Measurements from ENCODE around the gene FEZ2. TPM values are rescaled to one million over a fixed set of nuclear protein-coding genes. Genes with fewer than 3 reads are reported as not detected.
A peak's percentile ranks its signal among the peaks of the same experiment; 100 is the strongest.

FEZ2 gene
- total RNA-seq, 1 experiment from 2014 or later: 14.8 TPM

GRCh38 chr2:36530983-36531354, 67.0 kb downstream of the FEZ2 start:
- no peak for TF ChIP-seq JUND (IDR thresholded peaks at IDR 0.05)
- no peak for TF ChIP-seq SP1 (IDR thresholded peaks at IDR 0.05; ENCODE audit: low read depth)
- peak in 1 of 3 experiments; percentile 3; a peak in 1 of 6 replicates for TF ChIP-seq CTCF (IDR thresholded peaks at IDR 0.05 in 2 of 3, conservative IDR thresholded peaks at IDR 0.05 in 1 of 3; ENCODE audit: borderline replicate concordance in 1 of 3, insufficient read depth in 1 of 3, low read depth in 2 of 3, low read length in 2 of 3)
- BruUV-seq (replicated peaks): no TSS peak
- intact Hi-C loops (cut with micrococcal nuclease): no loop called here

GRCh38 chr2:36530178-36530982, 67.6 kb downstream of the FEZ2 start:
- no peak overlapping the region for H3K4me2 ChIP-seq (ENCODE audit: low read length)
- H3K27me3 ChIP-seq (ENCODE audit: insufficient read depth, low read length): no peaks in the 10 kb centered on the region
- no peaks in the 10 kb centered on the region for H3K4me1 ChIP-seq (ENCODE audit: control insufficient read depth in 1 of 2, insufficient read depth in 2 of 2, low read length in 2 of 2)
- no peaks in the 10 kb centered on the region for H3K79me2 ChIP-seq (ENCODE audit: insufficient read depth, low read length)
- TF ChIP-seq ZBTB33 (IDR thresholded peaks at IDR 0.05; ENCODE audit: extremely low read depth, insufficient replicate concordance, low read length): no peak
- no peaks in the 10 kb centered on the region for H3K9me3 ChIP-seq (ENCODE audit: control insufficient read depth in 1 of 2, insufficient read depth in 1 of 2, low read depth in 1 of 2, low read length in 2 of 2)
- no peaks in the 10 kb centered on the region for H3K36me3 ChIP-seq (ENCODE audit: control insufficient read depth in 1 of 2, insufficient read depth in 2 of 2, low read length in 2 of 2)
- H4K20me1 ChIP-seq (ENCODE audit: insufficient read depth): no peaks in the 10 kb centered on the region
- intact Hi-C loops (cut with micrococcal nuclease): no loop called here
- BruUV-seq (replicated peaks): no TSS peak
- RAD21 ChIA-PET (ENCODE audit: low non-redundant PET in 1 of 2, low total read pairs in 2 of 2, uncharacterized antibody in 2 of 2, unreplicated experiment in 2 of 2): no interaction called here
- DNase-seq (ENCODE audit: low read depth, low spot score): no peak
- CTCF ChIA-PET: no interaction called here
- H2AFZ ChIP-seq (ENCODE audit: low read depth, low read length, poor library complexity, severe bottlenecking): no peak overlapping the region
- ATAC-seq: no peak
- H3K4me3 ChIP-seq (replicated peaks in 1 of 2; ENCODE audit: low read depth in 1 of 2, low read length in 2 of 2): no peak overlapping the region
- no peak overlapping the region for H3K9ac ChIP-seq (ENCODE audit: low read length)
- no peaks in the 10 kb centered on the region for H3K9me2 ChIP-seq (ENCODE audit: insufficient read depth)
- no peak overlapping the region for H3K27ac ChIP-seq (ENCODE audit: low read depth, low read length)
- POLR2A ChIA-PET: no interaction called here

More at GRCh38 chr2:36530983-36531354, 67.0 kb downstream of the FEZ2 start:
- no peaks in the 10 kb centered on the region for H3K9me2 ChIP-seq (ENCODE audit: insufficient read depth)
- H3K79me2 ChIP-seq (ENCODE audit: insufficient read depth, low read length): no peaks in the 10 kb centered on the region
- no peak overlapping the region for H3K4me3 ChIP-seq (replicated peaks in 1 of 2; ENCODE audit: low read depth in 1 of 2, low read length in 2 of 2)
- H3K27me3 ChIP-seq (ENCODE audit: insufficient read depth, low read length): no peaks in the 10 kb centered on the region
- no peaks in the 10 kb centered on the region for H3K36me3 ChIP-seq (ENCODE audit: control insufficient read depth in 1 of 2, insufficient read depth in 2 of 2, low read length in 2 of 2)
- no peak overlapping the region for H3K27ac ChIP-seq (ENCODE audit: low read depth, low read length)
- no peak overlapping the region for H2AFZ ChIP-seq (ENCODE audit: low read depth, low read length, poor library complexity, severe bottlenecking)
- ChIA-PET CTCF (no interaction called here), POLR2A (no interaction called here), RAD21 (ENCODE audit: low non-redundant PET in 1 of 2, low total read pairs in 2 of 2, uncharacterized antibody in 2 of 2, unreplicated experiment in 2 of 2) (no interaction called here)
- H3K4me1 ChIP-seq (ENCODE audit: control insufficient read depth in 1 of 2, insufficient read depth in 2 of 2, low read length in 2 of 2): no peaks in the 10 kb centered on the region
- DNase-seq (ENCODE audit: low read depth, low spot score) (no peak), ATAC-seq (no peak)
- H4K20me1 ChIP-seq (ENCODE audit: insufficient read depth): no peaks in the 10 kb centered on the region
- no peak overlapping the region for H3K9ac ChIP-seq (ENCODE audit: low read length)
- H3K4me2 ChIP-seq (ENCODE audit: low read length): no peak overlapping the region
- no peaks in the 10 kb centered on the region for H3K9me3 ChIP-seq (ENCODE audit: control insufficient read depth in 1 of 2, insufficient read depth in 1 of 2, low read depth in 1 of 2, low read length in 2 of 2)
